C4-2B (cell line): ENCODE data around the gene ABCD4.

Experiments used
- ZFX ChIP-seq: fragments of 450-650 bp; IDR thresholded peaks from 2 replicates; pipeline ENCODE4 v1.6.1; 2017
- TF ChIP-seq, protein P1 (sequence below): fragments of 450-650 bp; conservative IDR thresholded peaks from 2 replicates; pipeline ENCODE4 v1.5.1; 2017; ENCODE audit warnings: mild to moderate bottlenecking

DNA sequence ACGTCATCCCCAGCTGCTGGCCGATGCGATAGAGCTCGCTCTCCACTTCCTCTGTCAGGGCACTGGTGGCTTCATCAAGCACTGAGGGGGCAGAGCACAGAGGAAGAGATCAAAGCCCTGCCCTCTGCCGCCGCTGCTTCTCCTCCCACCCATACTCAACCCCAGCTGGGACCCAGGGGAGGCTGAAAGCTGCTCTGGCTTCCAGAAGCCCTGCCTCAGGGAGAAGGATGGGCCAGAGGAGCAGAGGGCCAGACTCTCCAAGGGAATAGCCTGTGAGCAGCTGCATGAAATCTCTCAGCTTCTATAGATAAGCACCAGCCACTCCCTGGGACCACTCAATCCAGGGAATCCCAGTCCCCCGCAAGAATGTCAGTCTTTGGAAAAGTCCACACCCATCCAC, 16.0 kb downstream of the ABCD4 start:
- TF ChIP-seq, protein P1, sequence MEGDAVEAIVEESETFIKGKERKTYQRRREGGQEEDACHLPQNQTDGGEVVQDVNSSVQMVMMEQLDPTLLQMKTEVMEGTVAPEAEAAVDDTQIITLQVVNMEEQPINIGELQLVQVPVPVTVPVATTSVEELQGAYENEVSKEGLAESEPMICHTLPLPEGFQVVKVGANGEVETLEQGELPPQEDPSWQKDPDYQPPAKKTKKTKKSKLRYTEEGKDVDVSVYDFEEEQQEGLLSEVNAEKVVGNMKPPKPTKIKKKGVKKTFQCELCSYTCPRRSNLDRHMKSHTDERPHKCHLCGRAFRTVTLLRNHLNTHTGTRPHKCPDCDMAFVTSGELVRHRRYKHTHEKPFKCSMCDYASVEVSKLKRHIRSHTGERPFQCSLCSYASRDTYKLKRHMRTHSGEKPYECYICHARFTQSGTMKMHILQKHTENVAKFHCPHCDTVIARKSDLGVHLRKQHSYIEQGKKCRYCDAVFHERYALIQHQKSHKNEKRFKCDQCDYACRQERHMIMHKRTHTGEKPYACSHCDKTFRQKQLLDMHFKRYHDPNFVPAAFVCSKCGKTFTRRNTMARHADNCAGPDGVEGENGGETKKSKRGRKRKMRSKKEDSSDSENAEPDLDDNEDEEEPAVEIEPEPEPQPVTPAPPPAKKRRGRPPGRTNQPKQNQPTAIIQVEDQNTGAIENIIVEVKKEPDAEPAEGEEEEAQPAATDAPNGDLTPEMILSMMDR, result no peak
- no peak for TF ChIP-seq ZFX
